HG02798 (cell line): Measurements from ENCODE around the gene FTHL17.

Experiments
- ATAC-seq: cut with Tn5 transposase; IDR thresholded peaks from one replicate; pipeline ENCODE4 v1.9.1; 2021; ENCODE audit warnings: mild to moderate bottlenecking; ENCODE audit not compliant: unreplicated experiment, poor library complexity

Gene FTHL17

GRCh38 chrX:31039327-31039711, 32.5 kb downstream of the FTHL17 start:
- peak; percentile 19 for ATAC-seq

- ATAC-seq, result peak; percentile 71
Observed at GRCh38 chrX:31038575-31039326, 33.1 kb downstream of the FTHL17 start.

GRCh38 chrX:31036895-31037294, 34.9 kb downstream of the FTHL17 start:
- ATAC-seq, result peak; percentile 82

- ATAC-seq, result no peak
Observed at GRCh38 chrX:31027351-31027750, 44.5 kb downstream of the FTHL17 start.

GRCh38 chrX:31024866-31025265, 47.0 kb downstream of the FTHL17 start:
- no peak for ATAC-seq

GRCh38 chrX:31021537-31021936, 50.3 kb downstream of the FTHL17 start:
- ATAC-seq, result no peak
